ENCODE data around the gene ZMIZ2.
"Not testable (repeated sequence)": the region's sequence is repeated elsewhere in the genome, so short reads cannot be mapped to it uniquely, and the experiment has no call there.

ZMIZ2 gene

GRCh38 chr7:44772867-44773266 is 24.2 kb downstream of the ZMIZ2 start:
- DNase-seq: peak; percentile 37

- not testable (repeated sequence) for DNase-seq
Measured at GRCh38 chr7:44774486-44774885, 25.8 kb downstream of the ZMIZ2 start.

GRCh38 chr7:44775383-44776107 is 26.9 kb downstream of the ZMIZ2 start:
- DNase-seq: no peak

GRCh38 chr7:44776211-44776610 is 27.6 kb downstream of the ZMIZ2 start:
- DNase-seq: no peak

- no peak for DNase-seq
Measured at GRCh38 chr7:44782460-44782859, 33.8 kb downstream of the ZMIZ2 start.

GRCh38 chr7:44783407-44783806 is 34.8 kb downstream of the ZMIZ2 start:
- DNase-seq: no peak

GRCh38 chr7:44784364-44784763 is 35.7 kb downstream of the ZMIZ2 start:
- DNase-seq: no peak

- not testable (repeated sequence) for DNase-seq
Measured at GRCh38 chr7:44785218-44785617, 36.6 kb downstream of the ZMIZ2 start.

- no peak for DNase-seq
Measured at GRCh38 chr7:44787041-44787440, 38.4 kb downstream of the ZMIZ2 start.

- DNase-seq: no peak
Measured at GRCh38 chr7:44787762-44788161, 39.1 kb downstream of the ZMIZ2 start.

- DNase-seq: no peak
Measured at GRCh38 chr7:44789990-44790389, 41.3 kb downstream of the ZMIZ2 start.

GRCh38 chr7:44791278-44792219 is 42.9 kb downstream of the ZMIZ2 start:
- no peak for DNase-seq

GRCh38 chr7:44793919-44794318 is 45.3 kb downstream of the ZMIZ2 start:
- DNase-seq: no peak

GRCh38 chr7:44794331-44794730 is 45.7 kb downstream of the ZMIZ2 start:
- DNase-seq: no peak

GRCh38 chr7:44796034-44796503 is 47.4 kb downstream of the ZMIZ2 start:
- DNase-seq: peak; percentile 95

- peak; percentile 100 for DNase-seq
Measured at GRCh38 chr7:44796504-44797328, 48.1 kb downstream of the ZMIZ2 start, which contains the start of gene PPIA. TSS of gene PPIA (plus strand) at chr7:44796681. CDS start at chr7:44796725, 44 bp downstream.

GRCh38 chr7:44797329-44798258 is 48.9 kb downstream of the ZMIZ2 start:
- peak; percentile 90 for DNase-seq

- DNase-seq: peak; percentile 19
Measured at GRCh38 chr7:44798649-44799305, 50.1 kb downstream of the ZMIZ2 start.

GRCh38 chr7:44799939-44800338 is 51.3 kb downstream of the ZMIZ2 start:
- no peak for DNase-seq

GRCh38 chr7:44801890-44802289 is 53.2 kb downstream of the ZMIZ2 start:
- DNase-seq: no peak

- DNase-seq: peak; percentile 35
Measured at GRCh38 chr7:44802418-44803025, 53.9 kb downstream of the ZMIZ2 start.

Measured in NCI-H69 (cell line).